ENCODE results near the gene KIF17.
A peak's percentile ranks its signal among the peaks of the same experiment; 100 is the strongest.

Gene KIF17

GRCh38 chr1:20657024-20657423 is 60.8 kb downstream of the KIF17 start:
- DNase-seq: no peak

- DNase-seq: no peak
These were observed 63.6 kb downstream of the KIF17 start for GRCh38 chr1:20654104-20654690.

- no peak for DNase-seq
These were observed 65.5 kb downstream of the KIF17 start for GRCh38 chr1:20652300-20652699.

GRCh38 chr1:20648946-20649345 is 68.9 kb downstream of the KIF17 start:
- no peak for DNase-seq

GRCh38 chr1:20648438-20648837 is 69.4 kb downstream of the KIF17 start:
- no peak for DNase-seq

GRCh38 chr1:20645414-20645813 is 72.4 kb downstream of the KIF17 start:
- DNase-seq: no peak

- DNase-seq: no peak
These were observed 73.4 kb downstream of the KIF17 start for GRCh38 chr1:20644416-20644815.

- no peak for DNase-seq
These were observed 74.7 kb downstream of the KIF17 start for GRCh38 chr1:20643080-20643479.

GRCh38 chr1:20641975-20642374 is 75.8 kb downstream of the KIF17 start:
- DNase-seq: no peak

- peak; percentile 71 for DNase-seq
These were observed 77.6 kb downstream of the KIF17 start for GRCh38 chr1:20640183-20640597.

GRCh38 chr1:20636785-20637347 is 80.9 kb downstream of the KIF17 start:
- DNase-seq: no peak

- no peak for DNase-seq
These were observed 83.2 kb downstream of the KIF17 start for GRCh38 chr1:20634594-20635084.

GRCh38 chr1:20634065-20634593 is 83.7 kb downstream of the KIF17 start:
- DNase-seq: no peak

GRCh38 chr1:20633190-20634064 is 84.4 kb downstream of the KIF17 start, which contains the start of gene PINK1:
Gene PINK1 (plus strand): TSS chr1:20633458. CDS start chr1:20633549, 91 bp downstream.
- peak; percentile 93 for DNase-seq

- DNase-seq: no peak
These were observed 85.4 kb downstream of the KIF17 start for GRCh38 chr1:20632386-20632785.

GRCh38 chr1:20630729-20631128 is 87.1 kb downstream of the KIF17 start:
- DNase-seq: no peak

GRCh38 chr1:20626524-20626923 is 91.3 kb downstream of the KIF17 start:
- no peak for DNase-seq

- no peak for DNase-seq
These were observed 91.7 kb downstream of the KIF17 start for GRCh38 chr1:20626098-20626427.

GRCh38 chr1:20625176-20626097 is 92.4 kb downstream of the KIF17 start:
- DNase-seq: no peak

GRCh38 chr1:20624709-20625108 is 93.1 kb downstream of the KIF17 start:
- no peak for DNase-seq

GRCh38 chr1:20621012-20621411 is 96.8 kb downstream of the KIF17 start:
- DNase-seq: no peak

GRCh38 chr1:20619999-20620398 is 97.8 kb downstream of the KIF17 start:
- DNase-seq: no peak

- DNase-seq: no peak
These were observed 99.3 kb downstream of the KIF17 start for GRCh38 chr1:20618550-20618949.
